WI38 (cell line): ENCODE data around the gene EXOC4.

Source experiments
- H3K4me3 ChIP-seq: 2 replicates; pipeline ENCODE4 v1.5.1; 2011; ENCODE audit warnings: low read depth, mild to moderate bottlenecking, control low read depth, low read length
- TF ChIP-seq, protein P1 (sequence below): IDR thresholded peaks from 2 replicates; pipeline ENCODE4 v1.5.1; 2012; ENCODE audit warnings: low read depth, mild to moderate bottlenecking, control low read depth, low read length

EXOC4 gene

DNA sequence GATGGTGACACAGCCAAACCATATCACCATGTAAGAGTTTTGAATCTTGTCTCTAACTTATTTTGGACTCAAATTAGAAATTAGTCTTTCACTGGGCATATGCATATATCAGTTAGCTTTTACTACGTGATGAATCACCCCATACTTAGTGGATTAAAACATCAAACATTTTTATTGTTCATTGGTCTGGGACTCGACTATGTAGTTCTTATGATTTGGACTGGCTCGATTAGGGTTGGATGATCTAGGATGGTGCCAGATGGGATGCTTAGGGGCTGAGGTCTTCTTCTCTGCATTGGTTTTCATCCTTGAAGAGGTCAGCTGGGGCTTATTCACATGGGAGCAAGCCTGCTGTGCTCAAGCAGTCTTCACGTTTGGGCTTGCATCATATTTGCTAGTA is 264.9 kb downstream of the EXOC4 start:
- no peak overlapping the region for H3K4me3 ChIP-seq
- TF ChIP-seq, protein P1, sequence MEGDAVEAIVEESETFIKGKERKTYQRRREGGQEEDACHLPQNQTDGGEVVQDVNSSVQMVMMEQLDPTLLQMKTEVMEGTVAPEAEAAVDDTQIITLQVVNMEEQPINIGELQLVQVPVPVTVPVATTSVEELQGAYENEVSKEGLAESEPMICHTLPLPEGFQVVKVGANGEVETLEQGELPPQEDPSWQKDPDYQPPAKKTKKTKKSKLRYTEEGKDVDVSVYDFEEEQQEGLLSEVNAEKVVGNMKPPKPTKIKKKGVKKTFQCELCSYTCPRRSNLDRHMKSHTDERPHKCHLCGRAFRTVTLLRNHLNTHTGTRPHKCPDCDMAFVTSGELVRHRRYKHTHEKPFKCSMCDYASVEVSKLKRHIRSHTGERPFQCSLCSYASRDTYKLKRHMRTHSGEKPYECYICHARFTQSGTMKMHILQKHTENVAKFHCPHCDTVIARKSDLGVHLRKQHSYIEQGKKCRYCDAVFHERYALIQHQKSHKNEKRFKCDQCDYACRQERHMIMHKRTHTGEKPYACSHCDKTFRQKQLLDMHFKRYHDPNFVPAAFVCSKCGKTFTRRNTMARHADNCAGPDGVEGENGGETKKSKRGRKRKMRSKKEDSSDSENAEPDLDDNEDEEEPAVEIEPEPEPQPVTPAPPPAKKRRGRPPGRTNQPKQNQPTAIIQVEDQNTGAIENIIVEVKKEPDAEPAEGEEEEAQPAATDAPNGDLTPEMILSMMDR: no peak

DNA sequence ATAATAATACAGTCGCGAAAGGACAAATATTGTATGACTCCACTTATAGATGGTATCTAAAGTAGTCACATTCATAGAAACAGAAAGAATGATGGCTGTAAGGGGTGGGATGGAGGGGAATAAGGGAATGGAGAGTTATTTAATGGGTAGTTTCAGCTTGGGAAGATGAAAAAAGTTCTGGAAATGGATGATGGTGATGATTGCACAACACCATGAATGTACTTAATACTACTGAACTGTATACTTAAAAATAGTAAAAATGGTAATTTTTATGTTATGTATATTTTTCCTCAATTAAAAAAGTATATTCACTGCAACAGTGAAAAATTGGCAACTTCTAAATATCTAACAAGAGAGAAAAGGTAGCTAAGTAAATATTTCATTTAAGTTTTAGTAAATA is 265.8 kb downstream of the EXOC4 start:
- no peak overlapping the region for H3K4me3 ChIP-seq
- TF ChIP-seq, protein P1: no peak

DNA sequence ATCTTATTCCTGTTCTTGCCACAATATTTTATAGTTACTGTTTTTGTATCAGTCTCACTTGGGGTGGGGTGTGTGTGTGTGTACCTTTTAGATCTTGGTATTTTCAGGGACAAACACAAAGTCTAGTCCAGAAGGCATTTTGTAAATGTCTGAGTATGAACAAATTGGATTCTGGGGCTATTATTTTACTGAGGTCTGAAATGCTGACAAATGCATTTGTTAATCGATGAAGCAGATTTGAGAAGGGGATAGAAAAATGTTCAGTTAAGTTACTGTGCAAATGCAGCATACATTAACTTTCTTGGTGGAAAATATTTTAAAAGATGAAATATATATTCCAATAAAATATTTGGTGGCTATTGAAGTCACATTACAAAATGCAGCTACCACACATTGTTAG is 267.4 kb downstream of the EXOC4 start:
- no peak overlapping the region for H3K4me3 ChIP-seq
- TF ChIP-seq, protein P1: no peak

DNA sequence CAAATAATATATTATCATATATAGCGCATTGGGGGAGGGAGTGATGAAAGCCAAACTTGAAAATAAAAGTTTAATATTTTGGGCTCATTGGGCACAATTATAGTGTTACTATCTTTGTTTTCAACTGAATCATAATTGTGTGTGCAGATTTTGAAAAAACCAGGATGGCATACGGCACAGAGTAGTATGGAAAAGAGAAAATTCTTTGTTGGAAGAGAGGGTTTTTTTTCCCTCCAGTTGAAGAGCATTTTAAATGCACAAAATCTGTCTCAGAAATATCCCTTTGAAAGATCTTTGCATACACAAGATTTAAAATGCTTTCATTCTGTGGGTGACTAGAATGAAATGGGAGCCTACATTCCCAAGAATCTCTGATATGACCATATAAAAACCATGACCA is 269.6 kb downstream of the EXOC4 start:
- TF ChIP-seq, protein P1: no peak
- no peak overlapping the region for H3K4me3 ChIP-seq

DNA sequence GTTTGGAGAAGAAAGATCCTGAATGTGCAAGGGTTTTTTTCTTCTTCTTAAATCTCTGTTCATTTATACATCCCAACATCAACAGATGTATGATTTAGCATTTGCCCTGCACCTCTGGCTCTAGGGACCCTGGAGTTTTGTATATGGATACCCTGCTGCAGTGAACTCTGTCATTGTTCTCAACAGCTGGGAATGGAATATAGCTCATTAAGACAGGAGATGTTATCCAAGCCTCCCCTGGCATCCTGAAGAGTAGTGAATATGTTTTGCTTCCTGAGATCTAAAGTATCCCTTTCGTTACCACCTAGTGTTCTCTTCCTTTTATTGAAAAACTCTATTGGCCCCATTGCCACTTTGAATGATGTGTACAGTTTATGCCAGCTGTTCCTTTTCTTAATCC is 275.9 kb downstream of the EXOC4 start:
- H3K4me3 ChIP-seq: no peak overlapping the region
- TF ChIP-seq, protein P1: no peak

DNA sequence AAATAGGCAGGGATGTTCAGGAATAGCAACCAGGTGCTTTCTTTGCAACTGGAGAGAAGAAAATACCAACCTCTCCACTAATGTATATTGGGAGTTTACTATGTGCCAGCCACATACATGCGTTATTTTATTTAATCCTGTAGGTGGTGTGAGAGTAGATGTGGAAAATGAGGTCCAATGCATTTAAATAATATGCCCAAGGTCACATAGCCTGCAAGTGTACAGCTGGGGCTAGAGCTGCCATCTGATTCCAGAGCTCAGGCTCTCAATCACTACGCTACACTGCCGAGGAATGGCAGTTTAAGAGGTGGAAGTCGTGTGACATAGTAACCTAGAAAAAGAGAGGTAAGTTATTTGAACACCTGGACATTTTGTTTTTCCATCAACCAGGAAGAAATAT is 277.0 kb downstream of the EXOC4 start:
- H3K4me3 ChIP-seq: no peak overlapping the region
- TF ChIP-seq, protein P1: no peak

DNA sequence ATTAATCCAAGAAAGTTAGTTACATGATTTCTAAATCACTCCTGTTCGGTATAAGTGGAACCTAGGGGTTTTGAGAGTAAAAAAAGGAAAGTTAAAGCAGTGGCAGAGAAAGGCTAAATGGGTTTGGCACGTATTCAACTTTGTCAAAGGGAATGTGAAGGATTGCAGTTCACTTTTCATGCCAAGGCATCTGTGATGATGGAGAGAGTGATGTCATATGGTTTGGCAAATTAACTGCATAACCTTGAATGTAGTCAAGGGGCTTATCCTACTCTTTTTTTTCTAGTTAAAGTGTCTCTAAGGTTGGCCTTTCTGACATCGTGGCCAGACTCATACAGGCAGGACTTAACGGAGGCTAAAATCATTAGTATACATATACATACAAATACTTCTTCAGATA is 277.8 kb downstream of the EXOC4 start:
- no peak overlapping the region for H3K4me3 ChIP-seq
- TF ChIP-seq, protein P1: no peak
